ENCODE data around the gene MADCAM1. TPM values are rescaled to one million over a fixed set of nuclear protein-coding genes. Genes with fewer than 3 reads are reported as not detected.

MADCAM1 gene
- total and polyA plus RNA-seq, 7 donors, result 0.08 to 1.8 (median 0.33) TPM

- no peak for ATAC-seq
- Histone ChIP-seq H3K4me1 (no peaks in the 10 kb centered on the region), H3K36me3 (ENCODE audit: insufficient read depth in 1 of 2, low read depth in 1 of 2) (peaks cover 0 to 11% of the 10 kb centered on the region in 2 donors), H3K27me3 (ENCODE audit: insufficient read depth in 3 of 3, low read length in 2 of 3) (peaks cover 0 to 3% (median 0%) of the 10 kb centered on the region in 3 donors), H3K9me3 (no peaks in the 10 kb centered on the region), H3K27ac (no peak overlapping the region), H3K4me3 (no peak overlapping the region)
- intact Hi-C loops (cut with DNase I), result no loop called here
- WGBS, 3 donors, result 81 to 85% (median 83%) methylated on average over 15 of the region's 15 CpGs
- no peak for TF ChIP-seq CTCF (IDR thresholded peaks at IDR 0.05)
- no peak for DNase-seq
Observed at GRCh38 chr19:547117-547516, 50.8 kb downstream of the MADCAM1 start.

DNA sequence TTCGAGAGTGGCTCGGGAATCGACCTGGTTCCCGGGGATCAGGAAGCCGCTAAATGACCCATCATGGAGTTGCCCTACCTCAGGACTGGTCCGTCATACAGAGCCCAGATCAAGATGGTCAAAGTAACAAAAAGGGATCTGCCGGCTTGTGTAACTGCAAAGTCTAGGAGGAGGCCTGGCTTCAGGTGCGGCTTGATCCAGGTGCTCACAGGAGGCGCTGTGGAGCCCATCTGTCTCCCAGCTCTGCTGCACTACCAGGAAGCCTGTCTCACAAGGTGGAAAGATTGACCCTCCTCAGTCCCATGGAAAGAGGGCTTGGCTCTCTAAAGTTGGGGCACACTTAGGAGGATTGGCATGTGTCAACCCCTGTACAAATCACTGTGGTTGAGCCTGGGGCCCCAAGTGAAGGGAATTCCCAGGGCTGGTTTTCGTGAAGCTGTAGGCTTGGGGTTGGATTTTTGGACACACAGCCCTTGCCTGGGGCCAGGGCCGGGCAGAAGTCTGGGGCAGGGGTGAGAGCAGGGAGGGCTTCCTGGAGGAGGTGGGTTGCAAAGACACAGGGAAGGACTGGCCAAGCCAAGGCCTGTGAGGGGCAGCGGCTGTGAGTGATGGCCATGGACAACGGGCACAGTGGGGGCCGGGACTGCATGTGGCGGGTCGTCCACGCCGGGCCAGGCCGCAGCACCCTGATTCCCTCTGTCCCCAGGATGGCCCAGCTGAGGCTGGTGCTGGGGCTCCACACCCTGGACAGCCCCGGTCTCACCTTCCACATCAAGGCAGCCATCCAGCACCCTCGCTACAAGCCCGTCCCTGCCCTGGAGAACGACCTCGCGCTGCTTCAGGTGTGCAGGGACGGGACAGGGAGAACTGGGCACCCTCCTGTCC, 51.8 kb downstream of the MADCAM1 start:
- intact Hi-C loops (cut with DNase I), result no loop called here
- no peak for ATAC-seq
- Histone ChIP-seq H3K27ac (no peak overlapping the region), H3K27me3 (ENCODE audit: insufficient read depth in 3 of 3, low read length in 2 of 3) (peaks cover 0 to 3% (median 0%) of the 10 kb centered on the region in 3 donors), H3K4me3 (no peak overlapping the region), H3K9me3 (no peaks in the 10 kb centered on the region), H3K36me3 (ENCODE audit: insufficient read depth in 1 of 2, low read depth in 1 of 2) (peaks cover 0 to 2% of the 10 kb centered on the region in 2 donors), H3K4me1 (no peaks in the 10 kb centered on the region)
- TF ChIP-seq CTCF (IDR thresholded peaks at IDR 0.05), result no peak
- 79 to 82% (median 80%) methylated on average over 25 to 26 of the region's 26 CpGs for WGBS, 3 donors
- DNase-seq, result no peak

GRCh38 chr19:548886-549830, 52.9 kb downstream of the MADCAM1 start:
- WGBS, 3 donors, result 62 to 71% (median 65%) methylated on average over 43 to 52 of the region's 52 CpGs
- DNase-seq, result no peak
- H3K27ac ChIP-seq, result no peak overlapping the region
- intact Hi-C loops (cut with DNase I), result no loop called here
- no peak for TF ChIP-seq CTCF (IDR thresholded peaks at IDR 0.05)
- H3K36me3 ChIP-seq (ENCODE audit: insufficient read depth in 1 of 2, low read depth in 1 of 2), result no peaks in the 10 kb centered on the region
- H3K4me1 ChIP-seq, result no peaks in the 10 kb centered on the region
- H3K27me3 ChIP-seq (ENCODE audit: insufficient read depth in 3 of 3, low read length in 2 of 3), result peaks cover 0 to 3% (median 0%) of the 10 kb centered on the region in 3 donors
- no peak overlapping the region for H3K4me3 ChIP-seq
- peak in 2 of 4 donors; percentile 7 to 23 for ATAC-seq
- no peaks in the 10 kb centered on the region for H3K9me3 ChIP-seq

GRCh38 chr19:554817-555216, 58.5 kb downstream of the MADCAM1 start:
- ATAC-seq (no peak), DNase-seq (no peak)
- no peaks in the 10 kb centered on the region for H3K9me3 ChIP-seq
- peaks cover 0 to 16% (median 0%) of the 10 kb centered on the region in 3 donors for H3K27me3 ChIP-seq (ENCODE audit: insufficient read depth in 3 of 3, low read length in 2 of 3)
- H3K36me3 ChIP-seq (ENCODE audit: insufficient read depth in 1 of 2, low read depth in 1 of 2), result no peaks in the 10 kb centered on the region
- intact Hi-C loops (cut with DNase I), result no loop called here
- H3K27ac ChIP-seq, result no peak overlapping the region
- no peak for TF ChIP-seq CTCF (IDR thresholded peaks at IDR 0.05)
- H3K4me1 ChIP-seq, result no peaks in the 10 kb centered on the region
- no peak overlapping the region for H3K4me3 ChIP-seq
- 55 to 64% (median 61%) methylated on average over 20 of the region's 20 CpGs for WGBS, 3 donors

Other genes starting within 250 kb of the MADCAM1 start
- under 1 TPM in 3 of 4 donors, not detected in 1; 0.32 to 0.93 (median 0.77) TPM for gene PLPP2, start 205.1 kb upstream of the MADCAM1 start, total RNA-seq
- gene PLPP2, start 205.1 kb upstream of the MADCAM1 start, polyA plus RNA-seq, result under 1 TPM; 0.10 to 0.28 (median 0.21) TPM
- 10 to 100 TPM; 19.1 to 22.2 (median 20.2) TPM for gene MIER2, start 151.7 kb upstream of the MADCAM1 start, total RNA-seq
- 10 to 100 TPM; 13.3 to 18.9 (median 15.8) TPM for gene MIER2, start 151.7 kb upstream of the MADCAM1 start, polyA plus RNA-seq
- 1 to 10 TPM in 3 of 4 donors, under 1 TPM in 1; 0.67 to 1.3 (median 1.1) TPM for gene C2CD4C, start 87.3 kb upstream of the MADCAM1 start, total RNA-seq
- gene C2CD4C, start 87.3 kb upstream of the MADCAM1 start, polyA plus RNA-seq, result under 1 TPM; 0.47 to 0.97 (median 0.73) TPM
- 1 to 10 TPM; 4.5 to 9.7 (median 5.4) TPM for gene SHC2, start 35.5 kb upstream of the MADCAM1 start, total RNA-seq
- gene SHC2, start 35.5 kb upstream of the MADCAM1 start, polyA plus RNA-seq, result 1 to 10 TPM; 2.2 to 2.8 (median 2.2) TPM
- 10 to 100 TPM in 2 of 4 donors, 1 to 10 TPM in 2; 8.9 to 16.3 (median 10.2) TPM for gene TPGS1, start 11.0 kb downstream of the MADCAM1 start, total RNA-seq
- gene TPGS1, start 11.0 kb downstream of the MADCAM1 start, polyA plus RNA-seq, result 10 to 100 TPM in 2 of 3 donors, 1 to 10 TPM in 1; 9.8 to 16.6 (median 12.6) TPM
- gene CDC34, start 35.3 kb downstream of the MADCAM1 start, total RNA-seq, result 100 to 1,000 TPM in 1 of 4 donors, 10 to 100 TPM in 3; 72.6 to 107 (median 83.0) TPM
- gene CDC34, start 35.3 kb downstream of the MADCAM1 start, polyA plus RNA-seq, result 100 to 1,000 TPM; 113 to 160 (median 123) TPM
- not detected for gene GZMM, start 47.6 kb downstream of the MADCAM1 start, total RNA-seq
- gene GZMM, start 47.6 kb downstream of the MADCAM1 start, polyA plus RNA-seq, result under 1 TPM; 0.11 to 0.23 (median 0.14) TPM
- 100 to 1,000 TPM; 172 to 381 (median 300) TPM for gene BSG, start 76.1 kb downstream of the MADCAM1 start, total RNA-seq
- 100 to 1,000 TPM; 202 to 308 (median 299) TPM for gene BSG, start 76.1 kb downstream of the MADCAM1 start, polyA plus RNA-seq
- under 1 TPM in 2 of 4 donors, not detected in 2; 0.08 to 0.13 TPM for gene HCN2, start 93.4 kb downstream of the MADCAM1 start, total RNA-seq
- gene HCN2, start 93.4 kb downstream of the MADCAM1 start, polyA plus RNA-seq, result under 1 TPM in 2 of 3 donors, not detected in 1; 0.04 to 0.05 TPM
- 10 to 100 TPM; 66.1 to 99.8 (median 81.4) TPM for gene POLRMT, start 137.1 kb downstream of the MADCAM1 start, total RNA-seq
- gene POLRMT, start 137.1 kb downstream of the MADCAM1 start, polyA plus RNA-seq, result 10 to 100 TPM; 61.7 to 79.6 (median 66.5) TPM
- under 1 TPM in 2 of 4 donors, not detected in 2; 0.15 to 0.26 TPM for gene FGF22, start 143.4 kb downstream of the MADCAM1 start, total RNA-seq
- gene FGF22, start 143.4 kb downstream of the MADCAM1 start, polyA plus RNA-seq, result under 1 TPM; 0.14 to 0.42 (median 0.16) TPM
- 10 to 100 TPM; 25.2 to 62.9 (median 50.4) TPM for gene RNF126, start 166.7 kb downstream of the MADCAM1 start, total RNA-seq
- gene RNF126, start 166.7 kb downstream of the MADCAM1 start, polyA plus RNA-seq, result 10 to 100 TPM; 48.8 to 72.1 (median 63.3) TPM
- 10 to 100 TPM in 2 of 4 donors, 1 to 10 TPM in 2; 5.4 to 11.5 (median 8.5) TPM for gene FSTL3, start 179.9 kb downstream of the MADCAM1 start, total RNA-seq
- 10 to 100 TPM in 1 of 3 donors, 1 to 10 TPM in 2; 4.3 to 30.3 (median 6.1) TPM for gene FSTL3, start 179.9 kb downstream of the MADCAM1 start, polyA plus RNA-seq
- under 1 TPM in 1 of 4 donors, not detected in 3; 0.25 TPM for gene PRSS57, start 199.0 kb downstream of the MADCAM1 start, total RNA-seq
- gene PRSS57, start 199.0 kb downstream of the MADCAM1 start, polyA plus RNA-seq, result under 1 TPM in 1 of 3 donors, not detected in 2; 0.05 TPM
- gene PALM, start 212.4 kb downstream of the MADCAM1 start, total RNA-seq, result 10 to 100 TPM in 2 of 4 donors, 1 to 10 TPM in 2; 9.3 to 17.9 (median 10.9) TPM
- 1 to 10 TPM; 4.9 to 9.6 (median 6.8) TPM for gene PALM, start 212.4 kb downstream of the MADCAM1 start, polyA plus RNA-seq

Data from psoas muscle (tissue), 8 donors.